ENCODE results near the gene NDUFA11.

- TF ChIP-seq ELK1 (IDR thresholded peaks at IDR 0.05; ENCODE audit: borderline replicate concordance, low read depth, low read length) (no peak), POLR2A (IDR thresholded peaks at IDR 0.05; ENCODE audit: low read depth, low read length) (no peak), CTCF (conservative IDR thresholded peaks at IDR 0.05; ENCODE audit: low read depth, low read length) (no peak), RAD21 (IDR thresholded peaks at IDR 0.05; ENCODE audit: low read length) (no peak), CHD1 (IDR thresholded peaks at IDR 0.05; ENCODE audit: low read depth, low read length) (no peak)
These were observed 25.6 kb upstream of the NDUFA11 start for GRCh38 chr19:5929179-5929578.
